Hepatocyte (in vitro differentiated cells): ENCODE results near the gene SLC25A48.

ENCODE experiments used
- EZH2 ChIP-seq: fragments of 200-600 bp; sonication (generic); IDR thresholded peaks from 2 replicates; pipeline ENCODE4 v1.6.1; 2016; ENCODE audit warnings: antibody characterized with exemption, mild to moderate bottlenecking, borderline replicate concordance
- EZH2phosphoT487 ChIP-seq: fragments of 200-600 bp; sonication (generic); IDR thresholded peaks from one replicate; pipeline ENCODE4 v1.6.1; 2018; ENCODE audit warnings: antibody characterized with exemption, mild to moderate bottlenecking, low read depth, moderate library complexity; ENCODE audit not compliant: unreplicated experiment, severe bottlenecking

DNA sequence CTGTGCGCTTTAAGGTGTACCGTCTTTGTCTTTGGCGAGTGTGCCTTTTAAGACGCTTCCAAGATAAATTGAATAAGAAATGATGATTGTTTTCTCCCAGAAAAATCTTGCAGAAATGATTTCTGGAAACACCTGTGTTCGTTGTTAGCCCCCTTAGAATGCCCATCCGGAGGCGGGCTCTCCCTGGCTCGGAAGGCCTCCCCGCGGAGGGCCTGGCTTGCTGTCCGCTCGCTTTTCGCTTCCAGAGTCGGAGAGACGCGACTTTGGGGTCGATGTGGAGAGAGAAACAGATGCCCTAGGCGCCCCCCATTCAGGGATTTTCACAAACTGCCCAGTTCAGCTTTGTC lies 96.5 kb downstream of the SLC25A48 start:
- no peak for TF ChIP-seq EZH2
- TF ChIP-seq EZH2phosphoT487: no peak
